ENCODE results near the gene SLX4IP.

The SLX4IP gene

GRCh38 chr20:10547276-10548114, 112.4 kb downstream of the SLX4IP start:
- DNase-seq = no peak

DNA sequence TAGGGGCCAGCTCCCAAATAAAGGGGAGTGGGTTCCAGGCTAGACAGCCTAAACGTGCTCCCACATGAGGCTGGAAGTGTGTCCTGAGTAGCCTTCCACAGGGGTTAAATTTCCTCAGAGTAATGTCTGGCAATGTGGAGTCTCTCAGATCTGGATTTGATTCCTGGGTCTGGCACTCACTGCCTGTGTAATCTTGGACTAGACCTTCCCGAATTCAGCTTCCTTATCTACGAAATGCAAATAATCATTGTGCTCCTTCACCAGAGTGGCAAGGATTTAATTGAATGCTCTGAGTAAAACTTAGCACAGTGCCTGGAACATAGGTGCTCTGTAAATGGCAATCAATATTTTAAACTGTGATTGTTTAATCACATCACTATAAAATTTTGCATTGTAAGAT, 114.4 kb downstream of the SLX4IP start:
- no peak for DNase-seq

DNA sequence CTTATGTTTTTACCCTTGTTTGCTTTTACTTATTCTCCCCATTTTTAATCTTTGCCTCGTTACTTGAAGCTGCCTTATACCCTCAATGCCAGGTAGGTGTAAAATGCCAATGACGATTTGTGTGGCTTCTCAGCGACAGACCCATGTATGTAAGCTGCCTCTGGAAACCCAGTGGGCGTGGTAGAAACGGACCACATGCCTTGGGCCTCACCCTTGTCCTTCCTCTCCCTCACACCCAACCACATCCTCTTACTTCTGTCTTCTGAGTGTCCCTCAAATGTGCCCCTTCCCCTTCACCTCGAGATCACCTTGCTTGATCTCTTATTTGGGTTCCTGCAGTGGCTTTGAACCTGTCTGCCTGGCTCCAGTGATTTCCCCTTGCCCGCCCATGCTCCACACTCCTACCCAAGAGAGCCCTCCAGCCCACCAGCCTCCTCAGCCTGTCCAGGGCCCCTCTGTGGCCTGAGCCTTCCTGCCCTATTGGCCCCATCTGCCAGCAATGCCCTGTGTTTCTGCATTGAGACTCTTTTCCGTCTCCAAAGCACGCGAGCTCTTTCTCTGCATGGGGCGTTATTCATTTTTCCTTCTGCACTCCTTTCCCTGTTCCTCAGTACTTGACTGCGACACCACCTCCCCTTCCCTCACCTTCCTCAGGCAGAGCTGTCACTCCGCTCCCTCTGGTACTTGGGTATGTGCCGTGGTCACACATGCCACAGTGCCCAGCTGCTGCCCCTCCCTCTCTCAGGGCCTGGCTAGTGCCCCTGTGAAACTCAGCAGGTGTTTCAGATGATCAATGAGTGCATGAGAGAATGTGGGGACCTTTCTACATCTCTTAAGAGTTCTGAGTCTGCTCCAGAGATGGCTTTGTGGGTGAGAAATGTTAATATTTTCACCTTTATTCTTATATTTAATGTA, 115.4 kb downstream of the SLX4IP start:
- no peak for DNase-seq

DNA sequence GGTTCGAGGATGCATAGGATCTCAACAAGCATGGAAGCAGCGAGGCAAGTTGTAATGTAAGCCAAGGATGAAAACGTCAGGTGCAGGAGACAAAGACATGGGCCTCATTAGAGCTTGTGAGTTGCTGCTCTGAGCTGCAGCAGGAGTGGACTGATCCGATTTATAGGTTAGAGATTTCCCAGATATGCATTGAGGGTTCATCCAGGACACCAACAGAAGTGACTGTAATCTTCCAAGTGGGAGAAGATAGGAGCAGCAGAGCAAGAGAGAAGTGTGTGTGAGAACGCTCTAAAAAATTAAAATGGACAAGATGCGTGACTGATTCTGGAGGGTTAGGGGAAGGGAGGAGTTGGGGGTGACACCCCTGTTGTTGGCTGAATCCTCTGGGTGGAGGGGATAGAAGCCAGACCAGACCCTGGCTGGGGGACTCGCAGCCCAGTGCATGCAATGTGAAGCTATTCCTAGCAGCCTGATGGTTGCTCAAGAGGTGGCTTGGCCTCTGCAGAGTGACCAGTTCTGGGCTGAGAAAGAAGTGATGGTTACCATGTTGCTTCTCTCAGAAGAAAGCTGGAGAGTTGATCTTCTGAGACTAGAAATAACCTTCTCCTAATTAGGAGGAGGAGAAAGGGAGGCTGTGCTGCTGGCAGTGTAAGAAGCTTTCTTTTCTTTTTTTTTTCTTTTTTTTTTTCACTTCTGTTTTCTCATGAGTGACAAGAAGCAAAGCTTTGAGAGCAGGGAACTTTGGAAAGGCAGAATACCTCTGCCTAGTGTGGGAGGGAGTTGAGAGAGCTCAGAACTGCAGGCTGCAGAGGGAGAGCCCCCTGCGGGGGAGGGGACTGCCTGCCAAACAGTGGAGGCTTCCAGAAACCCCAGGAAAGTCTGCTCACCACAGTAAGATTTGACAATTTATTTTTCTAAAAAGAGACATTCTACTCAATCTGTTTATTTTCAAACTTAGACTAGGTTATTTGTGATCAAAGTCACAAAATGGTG, 116.9 kb downstream of the SLX4IP start:
- DNase-seq = peak in 12 of 56 donors; percentile 2 to 44 (median 10)

DNA sequence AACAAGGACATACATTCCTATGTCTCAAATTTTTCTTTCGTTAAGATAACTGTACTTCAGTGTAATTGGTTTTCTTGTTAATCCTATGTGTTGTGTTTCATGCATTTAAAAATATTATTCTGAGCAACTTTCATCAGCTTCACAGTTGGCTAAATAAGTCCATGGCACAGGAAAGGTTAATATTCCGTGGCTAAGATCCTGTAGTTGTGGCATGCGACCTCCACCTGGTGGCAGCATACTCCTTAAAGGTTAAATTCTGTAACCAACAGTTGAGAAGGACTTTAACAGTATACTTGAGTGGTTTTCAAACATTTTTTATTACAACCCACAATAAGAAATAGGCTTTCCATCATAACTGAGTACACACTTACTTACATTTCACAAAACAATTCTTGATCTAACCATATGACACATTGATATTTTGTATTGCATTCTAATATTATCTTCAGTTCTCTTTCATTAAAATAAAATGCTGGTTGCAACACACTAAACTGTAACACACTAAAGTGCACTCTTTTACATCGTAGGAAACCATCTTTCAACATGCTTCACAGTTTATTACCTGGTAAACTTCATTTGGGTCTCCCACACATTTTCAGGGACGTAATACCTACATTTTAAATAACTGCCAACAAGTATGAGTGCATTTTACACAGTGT, 118.3 kb downstream of the SLX4IP start:
- peak in 31 of 56 donors; percentile 2 to 81 (median 29) for DNase-seq

- DNase-seq = no peak
These were observed 119.2 kb downstream of the SLX4IP start for GRCh38 chr20:10554285-10554684.

- DNase-seq = no peak
These were observed 120.3 kb downstream of the SLX4IP start for GRCh38 chr20:10555393-10555792.

GRCh38 chr20:10555865-10556308, 120.8 kb downstream of the SLX4IP start:
- DNase-seq = no peak

DNA sequence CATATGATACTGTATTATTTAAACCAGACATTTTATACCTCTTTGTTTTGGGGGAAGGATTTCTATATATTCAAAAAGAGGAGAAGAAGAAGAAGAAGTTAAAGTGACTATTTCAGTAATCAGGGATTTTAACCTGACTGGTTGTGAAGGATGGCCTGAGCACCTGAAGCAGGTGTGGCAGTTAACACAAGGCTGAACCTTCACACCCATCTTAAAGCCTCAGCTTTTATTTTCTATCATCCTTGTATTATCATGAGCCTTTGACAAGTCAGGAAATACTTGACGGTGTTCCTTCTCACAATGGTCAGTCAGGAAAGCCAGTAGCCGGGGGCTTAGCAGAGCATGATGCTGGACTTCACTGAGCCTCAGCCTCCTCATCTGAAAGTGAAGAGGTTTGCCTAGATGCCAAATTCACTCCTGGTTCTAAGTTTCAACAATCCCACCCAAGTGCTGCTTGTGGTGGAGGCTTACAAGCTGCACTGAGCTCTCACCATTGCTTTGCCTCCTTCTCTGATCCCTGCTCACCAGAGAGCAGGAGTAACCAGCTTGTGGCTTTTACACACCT, 121.5 kb downstream of the SLX4IP start:
- no peak for DNase-seq

- DNase-seq = no peak
These were observed 122.6 kb downstream of the SLX4IP start for GRCh38 chr20:10557685-10558084.

GRCh38 chr20:10558635-10559187, 123.6 kb downstream of the SLX4IP start:
- no peak for DNase-seq

DNA sequence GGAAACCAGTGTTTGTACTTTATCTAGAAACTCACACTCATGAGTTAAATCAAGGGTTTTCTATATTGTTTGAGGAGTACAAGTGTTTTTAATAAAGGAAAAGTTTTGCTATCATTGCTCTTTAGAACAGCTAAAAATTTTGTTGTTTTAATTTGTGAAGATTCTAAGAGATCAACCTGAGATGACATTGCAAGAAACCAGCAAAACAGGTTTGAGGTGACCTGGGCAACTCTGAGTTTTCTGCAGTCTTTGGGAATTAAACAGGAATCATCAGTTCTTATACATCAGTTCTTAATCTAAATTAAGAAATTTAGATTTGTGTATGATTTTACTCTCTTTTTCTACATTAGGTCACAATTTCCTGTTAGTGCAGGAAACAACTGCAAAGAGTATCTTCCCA, 124.2 kb downstream of the SLX4IP start:
- DNase-seq = no peak

DNA sequence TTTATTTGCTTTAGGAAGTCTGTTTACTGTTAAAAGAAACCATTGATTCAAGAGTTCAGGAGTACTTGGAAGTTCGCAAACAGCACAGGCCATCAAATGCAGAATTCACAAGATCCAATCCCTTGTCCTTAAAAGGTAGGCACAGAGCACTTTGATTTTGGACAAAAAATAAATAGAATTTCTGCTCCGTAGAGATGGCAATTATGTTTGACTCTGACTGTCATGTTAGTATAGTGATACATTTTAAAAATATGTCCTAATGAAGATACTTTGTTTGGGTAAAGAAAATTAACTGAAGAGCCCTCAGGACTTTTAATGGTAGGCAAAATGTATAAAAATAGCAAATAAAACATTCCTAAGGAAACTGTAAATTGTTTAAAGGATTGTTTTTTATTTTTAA, 125.6 kb downstream of the SLX4IP start:
- no peak for DNase-seq

DNA sequence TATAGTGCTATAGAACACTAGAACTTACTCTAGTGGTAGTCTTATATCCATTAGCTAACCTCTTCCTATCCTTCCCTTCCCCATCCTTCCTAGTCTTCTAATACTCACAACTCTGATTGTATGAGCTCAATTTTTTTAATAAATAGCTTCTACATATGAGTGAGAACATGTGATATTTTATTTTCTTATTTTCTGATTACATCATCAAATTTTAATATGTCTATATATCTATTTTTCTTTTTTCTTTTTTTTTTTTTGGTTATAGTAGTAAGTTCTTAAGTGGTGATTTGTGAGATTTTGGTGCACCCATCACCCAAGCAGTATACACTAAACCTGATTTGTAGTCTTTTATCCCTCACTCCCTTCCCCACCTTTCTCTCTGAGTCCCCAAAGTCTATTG, 126.2 kb downstream of the SLX4IP start:
- no peak for DNase-seq

DNA sequence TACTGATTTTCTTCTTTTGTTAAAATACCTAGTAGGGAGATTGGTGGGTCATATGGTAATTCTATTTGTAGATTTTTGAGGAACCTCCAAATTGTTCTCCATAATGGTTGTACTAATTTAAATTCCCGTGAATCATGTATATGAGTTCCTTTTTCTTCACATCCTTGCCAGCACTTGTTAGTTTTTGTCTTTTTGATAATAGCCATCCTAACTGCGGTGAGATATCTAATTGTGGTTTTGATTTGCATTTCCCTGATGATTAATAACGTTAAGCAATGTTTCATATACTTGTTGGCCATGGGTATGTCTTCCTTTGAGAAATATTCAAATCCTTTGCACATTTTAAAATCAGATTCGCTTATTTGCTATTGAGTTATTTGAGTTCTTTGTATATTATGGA, 127.8 kb downstream of the SLX4IP start:
- DNase-seq = no peak

- no peak for DNase-seq
These were observed 128.9 kb downstream of the SLX4IP start for GRCh38 chr20:10563935-10564492.

DNA sequence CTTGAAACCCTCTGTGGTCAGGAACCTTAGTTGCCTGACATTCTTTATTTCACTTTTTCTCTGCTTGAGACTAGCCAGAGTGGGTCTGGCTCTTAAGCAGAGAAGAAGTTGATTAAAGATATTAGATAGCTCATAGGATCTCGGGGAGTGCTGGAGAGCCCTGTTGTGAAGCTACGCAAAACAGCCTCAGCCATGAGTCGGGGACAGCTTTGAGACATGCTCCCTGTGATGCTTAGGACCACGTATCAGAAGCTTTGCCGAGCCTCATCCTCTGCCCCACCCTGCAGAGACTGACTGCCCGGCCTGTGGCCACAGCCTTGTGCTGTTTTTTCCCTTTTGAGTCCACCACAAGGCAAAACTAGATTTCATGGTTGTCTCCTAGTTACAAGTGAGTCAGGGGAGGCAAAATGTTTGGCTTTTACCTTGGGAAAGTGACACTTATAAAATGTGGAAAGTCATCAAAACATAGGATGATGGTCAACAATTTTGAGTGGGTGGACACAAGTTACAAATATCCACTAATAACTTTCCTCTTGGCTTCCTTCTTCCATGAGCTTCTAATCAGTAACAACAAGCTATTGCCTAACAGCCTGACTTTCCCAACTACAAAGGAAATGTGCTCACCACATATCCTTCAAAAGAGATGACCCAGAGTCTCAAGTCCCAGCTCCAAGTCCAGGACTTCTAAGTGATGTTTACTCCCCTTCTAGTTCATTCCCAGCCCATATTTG, 130.3 kb downstream of the SLX4IP start:
- no peak for DNase-seq
